H9 (cell line): ENCODE results near the gene BRCA2. TPM values are rescaled to one million over a fixed set of nuclear protein-coding genes. Genes with fewer than 3 reads are reported as not detected.

Source experiments
- DNase-seq: peaks from one replicate; pipeline ENCODE4 v3.0.0-alpha.2; 2017
- H2AFZ ChIP-seq: one replicate; pipeline ENCODE4 v1.6.1; 2013; ENCODE audit warnings: mild to moderate bottlenecking, low read length, control low read depth, moderate library complexity
- H2AK5ac ChIP-seq: 2 replicates; pipeline ENCODE4 v1.6.1; 2013; ENCODE audit warnings: low read length, control low read depth, mixed read lengths; ENCODE audit not compliant: insufficient read length
- H2BK120ac ChIP-seq: one replicate; pipeline ENCODE4 v1.6.1; 2013; ENCODE audit warnings: low read depth, mild to moderate bottlenecking, low read length, control low read depth, inconsistent platforms; ENCODE audit not compliant: poor library complexity, severe bottlenecking
- H2BK12ac ChIP-seq: 2 replicates; pipeline ENCODE4 v1.6.1; 2013; ENCODE audit warnings: low read length, control low read depth, mixed read lengths, low read depth; ENCODE audit not compliant: insufficient read length
- H2BK15ac ChIP-seq: 2 replicates; pipeline ENCODE4 v1.6.1; 2013; ENCODE audit warnings: low read depth, low read length, control low read depth
- H2BK20ac ChIP-seq: one replicate; pipeline ENCODE4 v1.6.1; 2013; ENCODE audit warnings: low read depth, mild to moderate bottlenecking, low read length, control low read depth, inconsistent platforms; ENCODE audit not compliant: poor library complexity, severe bottlenecking
- H2BK5ac ChIP-seq: 2 replicates; pipeline ENCODE4 v1.6.1; 2013; ENCODE audit warnings: low read length, control low read depth, mixed read lengths; ENCODE audit not compliant: insufficient read length
- H3K14ac ChIP-seq: 2 replicates; pipeline ENCODE4 v1.6.1; 2013; ENCODE audit warnings: low read length, control low read depth; ENCODE audit not compliant: insufficient read depth
- H3K18ac ChIP-seq: 2 replicates; pipeline ENCODE4 v1.6.1; 2013; ENCODE audit warnings: low read depth, mild to moderate bottlenecking, mixed read lengths, low read length, control low read depth; ENCODE audit not compliant: insufficient read length
- H3K23ac ChIP-seq: 2 replicates; pipeline ENCODE4 v1.6.1; 2013; ENCODE audit warnings: low read length, control low read depth, mixed read lengths, low read depth; ENCODE audit not compliant: insufficient read length
- H3K23me2 ChIP-seq: 2 replicates; pipeline ENCODE4 v1.6.1; 2013; ENCODE audit warnings: low read depth, mild to moderate bottlenecking, mixed read lengths, low read length, control low read depth; ENCODE audit not compliant: insufficient read length, poor library complexity, severe bottlenecking
- H3K27ac ChIP-seq: 2 replicates; pipeline ENCODE4 v1.5.1; 2013; ENCODE audit warnings: low read length, control low read depth, mixed read lengths, low read depth; ENCODE audit not compliant: insufficient read length
- H3K27me3 ChIP-seq: 2 replicates; pipeline ENCODE4 v1.6.1; 2013; ENCODE audit warnings: low read length, control low read depth, inconsistent platforms; ENCODE audit not compliant: insufficient read depth
- H3K4ac ChIP-seq: 2 replicates; pipeline ENCODE4 v1.6.1; 2013; ENCODE audit warnings: low read depth, mild to moderate bottlenecking, control low read depth, inconsistent platforms, low read length, moderate library complexity
- H3K4me1 ChIP-seq: 2 replicates; pipeline ENCODE4 v1.6.1; 2013; ENCODE audit warnings: low read length, control low read depth, inconsistent platforms; ENCODE audit not compliant: insufficient read depth
- H3K4me2 ChIP-seq: 2 replicates; pipeline ENCODE4 v1.6.1; 2013; ENCODE audit warnings: low read length, control low read depth, mixed read lengths; ENCODE audit not compliant: insufficient read length, insufficient read depth
- H3K56ac ChIP-seq: 2 replicates; pipeline ENCODE4 v1.6.1; 2013; ENCODE audit warnings: low read depth, mild to moderate bottlenecking, mixed read lengths, low read length, control low read depth; ENCODE audit not compliant: insufficient read length
- H3K79me1 ChIP-seq: 2 replicates; pipeline ENCODE4 v1.6.1; 2013; ENCODE audit warnings: low read depth, mild to moderate bottlenecking, moderate library complexity, low read length, control low read depth, inconsistent platforms; ENCODE audit not compliant: insufficient read depth, poor library complexity, severe bottlenecking
- H3K79me2 ChIP-seq: 2 replicates; pipeline ENCODE4 v1.6.1; 2013; ENCODE audit warnings: low read length, control low read depth, inconsistent platforms; ENCODE audit not compliant: insufficient read depth
- H3K9ac ChIP-seq: 2 replicates; pipeline ENCODE4 v1.6.1; 2013; ENCODE audit warnings: low read length, control low read depth, mixed read lengths; ENCODE audit not compliant: insufficient read length; ENCODE audit errors: extremely low read depth
- H3K9me3 ChIP-seq: one replicate; pipeline ENCODE4 v1.6.1; 2013; ENCODE audit warnings: low read depth, low read length, inconsistent platforms; ENCODE audit not compliant: control insufficient read depth
- H3T11ph ChIP-seq: one replicate; pipeline ENCODE4 v1.6.1; 2013; ENCODE audit warnings: mild to moderate bottlenecking, low read length, control low read depth, inconsistent platforms
- H4K20me1 ChIP-seq: one replicate; pipeline ENCODE4 v1.6.1; 2013; ENCODE audit not compliant: control insufficient read depth, insufficient read length, insufficient read depth
- H4K5ac ChIP-seq: 2 replicates; pipeline ENCODE4 v1.6.1; 2013; ENCODE audit warnings: low read depth, mild to moderate bottlenecking, mixed read lengths, low read length, control low read depth; ENCODE audit not compliant: insufficient read length
- H4K8ac ChIP-seq: replicated peaks from 2 replicates; pipeline ENCODE4 v1.6.1; 2013; ENCODE audit warnings: low read length, control low read depth, mixed read lengths, low read depth; ENCODE audit not compliant: insufficient read length
- H4K91ac ChIP-seq: 2 replicates; pipeline ENCODE4 v1.6.1; 2013; ENCODE audit warnings: low read depth, mild to moderate bottlenecking, moderate library complexity, mixed read lengths, low read length, control low read depth; ENCODE audit not compliant: insufficient read length
- H3K27ac Mint-ChIP-seq, 3 experiments: 2 replicates in 2 of 3; 3 replicates in 1 of 3; pipeline ENCODE4 v1.8.0; 2020 to 2021; ENCODE audit warnings: mixed read lengths in 3 of 3, mild to moderate bottlenecking in 1 of 3, moderate library complexity in 1 of 3
- H3K27me3 Mint-ChIP-seq: 2 replicates; pipeline ENCODE4 v1.8.0; 2021; ENCODE audit warnings: low read depth, mild to moderate bottlenecking, moderate library complexity, mixed read lengths
- H3K36me3 Mint-ChIP-seq, 3 experiments: 2 replicates in 2 of 3; 3 replicates in 1 of 3; pipeline ENCODE4 v1.8.0; 2020 to 2021; ENCODE audit warnings: low read depth in 3 of 3, mixed read lengths in 3 of 3; ENCODE audit not compliant: insufficient read depth in 1 of 3
- H3K4me1 Mint-ChIP-seq, 2 experiments: 2 replicates each; pipeline ENCODE4 v1.8.0; 2020; ENCODE audit warnings: mixed read lengths in 2 of 2
- H3K4me3 Mint-ChIP-seq, 2 experiments: 2 replicates in 1 of 2; 3 replicates in 1 of 2; pipeline ENCODE4 v1.8.0; 2020 to 2021; ENCODE audit warnings: mild to moderate bottlenecking in 2 of 2, mixed read lengths in 2 of 2, moderate library complexity in 1 of 2
- H3K9me3 Mint-ChIP-seq, 2 experiments: 2 replicates in 1 of 2; 3 replicates in 1 of 2; pipeline ENCODE4 v1.8.0; 2020; ENCODE audit warnings: mild to moderate bottlenecking in 2 of 2, mixed read lengths in 2 of 2, moderate library complexity in 1 of 2
- WGBS: extraction: QIAGEN DNeasy Blood & Tissue Kit; methylation state at CpG from one replicate; pipeline ENCODE4 v1.1.7; 2013; ENCODE audit warnings: missing lambda C conversion rate, low lambda C conversion rate, mixed read lengths; ENCODE audit not compliant: insufficient read length; ENCODE audit errors: extremely low coverage; 5-methylcytosine and 5-hydroxymethylcytosine counted together
- total RNA-seq: library from RNA; stranded (reverse); gene quantifications from 2 replicates; pipeline ENCODE4 v1.2.1, GENCODE V29; 2021
- TF ChIP-seq, protein P1 (sequence below): fragments of 200-600 bp; sonication (generic); conservative IDR thresholded peaks from 3 replicates; pipeline ENCODE4 v1.8.0; 2021; ENCODE audit warnings: antibody characterized with exemption, mild to moderate bottlenecking

The BRCA2 gene
- total RNA-seq, 1 experiment from 2014 or later: 17.0 TPM

DNA sequence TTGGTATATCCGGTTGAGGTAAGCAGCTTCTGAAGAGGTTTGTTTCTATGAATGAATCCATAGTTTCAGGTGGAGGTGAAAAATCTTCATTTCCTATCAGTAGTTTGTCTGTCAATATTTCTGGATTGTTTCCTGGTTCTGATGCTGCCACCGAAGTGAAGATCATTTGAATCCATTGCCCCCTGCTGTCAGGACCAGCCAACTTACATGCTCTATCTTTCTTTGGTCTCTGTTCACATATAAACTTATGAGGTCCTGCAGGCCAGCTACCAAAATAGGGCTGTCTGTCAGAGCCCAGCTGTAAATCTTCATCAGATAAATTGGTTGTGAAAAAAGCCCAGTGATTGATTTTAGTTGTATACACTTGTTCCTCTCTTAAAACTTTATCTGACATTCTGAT, 127.8 kb downstream of the BRCA2 start:
- Histone ChIP-seq H4K20me1 (no peaks in the 10 kb centered on the region), H2BK15ac (no peak overlapping the region), H3K79me2 (no peaks in the 10 kb centered on the region), H2BK20ac (no peak overlapping the region), H3K23ac (no peak overlapping the region), H3K27ac (no peak overlapping the region), H2AFZ (no peak overlapping the region), H4K91ac (no peak overlapping the region), H2BK5ac (no peak overlapping the region), H3K18ac (no peak overlapping the region), H3K79me1 (no peaks in the 10 kb centered on the region), H2BK120ac (no peak overlapping the region), H3K9me3 (no peaks in the 10 kb centered on the region), H3K23me2 (no peaks in the 10 kb centered on the region), H3K4me2 (no peak overlapping the region), H3K27me3 (no peaks in the 10 kb centered on the region), H3K4ac (no peak overlapping the region), H3K4me1 (no peaks in the 10 kb centered on the region), H3K9ac (no peak overlapping the region), H4K5ac (no peak overlapping the region), H2BK12ac (no peak overlapping the region), H3K14ac (no peak overlapping the region), H3K56ac (no peak overlapping the region), H3T11ph (no peak overlapping the region), H4K8ac (no peak overlapping the region), H2AK5ac (no peak overlapping the region)
- no peak for DNase-seq
- Mint-ChIP-seq H3K4me1 (no peaks in the 10 kb centered on the region), H3K27ac (no peak overlapping the region), H3K27me3 (no peaks in the 10 kb centered on the region), H3K9me3 (no peaks in the 10 kb centered on the region), H3K4me3 (no peak overlapping the region), H3K36me3 (no peaks in the 10 kb centered on the region)
- WGBS: no CpG with 5 or more reads among the region's 2 CpGs
- TF ChIP-seq, protein P1, sequence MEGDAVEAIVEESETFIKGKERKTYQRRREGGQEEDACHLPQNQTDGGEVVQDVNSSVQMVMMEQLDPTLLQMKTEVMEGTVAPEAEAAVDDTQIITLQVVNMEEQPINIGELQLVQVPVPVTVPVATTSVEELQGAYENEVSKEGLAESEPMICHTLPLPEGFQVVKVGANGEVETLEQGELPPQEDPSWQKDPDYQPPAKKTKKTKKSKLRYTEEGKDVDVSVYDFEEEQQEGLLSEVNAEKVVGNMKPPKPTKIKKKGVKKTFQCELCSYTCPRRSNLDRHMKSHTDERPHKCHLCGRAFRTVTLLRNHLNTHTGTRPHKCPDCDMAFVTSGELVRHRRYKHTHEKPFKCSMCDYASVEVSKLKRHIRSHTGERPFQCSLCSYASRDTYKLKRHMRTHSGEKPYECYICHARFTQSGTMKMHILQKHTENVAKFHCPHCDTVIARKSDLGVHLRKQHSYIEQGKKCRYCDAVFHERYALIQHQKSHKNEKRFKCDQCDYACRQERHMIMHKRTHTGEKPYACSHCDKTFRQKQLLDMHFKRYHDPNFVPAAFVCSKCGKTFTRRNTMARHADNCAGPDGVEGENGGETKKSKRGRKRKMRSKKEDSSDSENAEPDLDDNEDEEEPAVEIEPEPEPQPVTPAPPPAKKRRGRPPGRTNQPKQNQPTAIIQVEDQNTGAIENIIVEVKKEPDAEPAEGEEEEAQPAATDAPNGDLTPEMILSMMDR: no peak
